Chondrocyte (in vitro differentiated cells): ENCODE results near the gene GCNT1. TPM values are rescaled to one million over a fixed set of nuclear protein-coding genes. Genes with fewer than 3 reads are reported as not detected.

Source experiments
- DNase-seq: peaks from one replicate; pipeline ENCODE4 v3.0.0; 2021; ENCODE audit warnings: mixed read lengths, low spot score
- H3K27ac Mint-ChIP-seq: one replicate; pipeline ENCODE4 v1.8.0; 2021; ENCODE audit warnings: mild to moderate bottlenecking, moderate library complexity, mixed read lengths; ENCODE audit not compliant: unreplicated experiment
- H3K27me3 Mint-ChIP-seq: 2 replicates; pipeline ENCODE4 v1.8.0; 2021; ENCODE audit warnings: low read depth, mixed read lengths
- H3K36me3 Mint-ChIP-seq: 2 replicates; pipeline ENCODE4 v1.8.0; 2021; ENCODE audit warnings: low read depth, mixed read lengths
- H3K4me1 Mint-ChIP-seq: 2 replicates; pipeline ENCODE4 v1.8.0; 2021; ENCODE audit warnings: low read depth, mild to moderate bottlenecking, mixed read lengths
- H3K4me3 Mint-ChIP-seq: one replicate; pipeline ENCODE4 v1.8.0; 2021; ENCODE audit warnings: mild to moderate bottlenecking, moderate library complexity, mixed read lengths; ENCODE audit not compliant: unreplicated experiment
- H3K9me3 Mint-ChIP-seq: 2 replicates; pipeline ENCODE4 v1.8.0; 2021; ENCODE audit warnings: low read depth, mixed read lengths
- CTCF ChIP-seq: fragments of 200-600 bp; sonication (generic); IDR thresholded peaks from 2 replicates; pipeline ENCODE4 v1.5.0; 2021; ENCODE audit warnings: antibody characterized with exemption, mild to moderate bottlenecking, moderate library complexity
- total RNA-seq: library from RNA; stranded (reverse); gene quantifications from 3 replicates; pipeline ENCODE4 v1.2.1, GENCODE V29; 2021

GCNT1 gene
- total RNA-seq, 1 donor from 2014 or later, result 11.0 TPM

DNA sequence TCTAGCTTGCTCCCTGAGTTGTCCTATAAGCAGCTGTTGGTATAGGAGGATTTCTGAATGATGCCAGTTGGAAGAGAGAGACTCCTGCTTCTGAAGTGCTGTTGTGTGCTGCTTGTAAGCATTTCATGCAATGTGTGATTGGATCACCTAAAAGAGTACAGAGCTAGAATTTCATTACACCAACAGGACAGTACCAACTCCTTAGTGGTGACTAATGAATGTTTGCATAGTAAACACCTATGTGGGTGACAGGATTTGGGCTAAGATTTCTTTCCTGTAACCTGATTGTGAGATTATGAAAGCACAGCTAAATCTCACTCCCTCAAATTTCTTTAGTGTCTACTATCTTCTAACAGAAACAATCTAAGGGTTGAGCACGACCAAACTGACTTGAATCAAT is 67.0 kb downstream of the GCNT1 start:
- Mint-ChIP-seq H3K9me3 (no peaks in the 10 kb centered on the region), H3K4me3 (no peak overlapping the region), H3K4me1 (peaks cover 30% of the 10 kb centered on the region), H3K27ac (no peak overlapping the region), H3K36me3 (peaks cover 2% of the 10 kb centered on the region), H3K27me3 (no peaks in the 10 kb centered on the region)
- DNase-seq, result no peak
- TF ChIP-seq CTCF, result no peak

DNA sequence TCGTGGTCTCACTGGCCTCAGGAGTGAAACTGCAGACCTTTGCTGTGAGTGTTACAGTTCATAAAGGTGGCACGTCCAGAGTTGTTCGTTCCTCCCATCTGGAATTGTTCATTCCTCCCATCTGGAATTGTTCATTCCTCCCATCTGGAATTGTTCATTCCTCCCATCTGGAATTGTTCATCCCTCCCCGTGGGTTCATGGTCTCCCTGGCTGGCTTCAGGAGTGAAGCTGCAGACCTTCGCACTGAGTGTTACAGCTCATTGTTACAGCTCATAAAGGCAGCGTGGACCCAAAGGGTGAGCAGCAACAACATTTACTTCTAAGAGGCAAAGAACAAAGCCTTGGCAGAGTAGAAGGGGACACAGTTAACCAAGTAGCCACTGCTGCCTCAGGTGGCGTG is 69.1 kb downstream of the GCNT1 start:
- Mint-ChIP-seq H3K4me3 (no peak overlapping the region), H3K27me3 (no peaks in the 10 kb centered on the region), H3K36me3 (peaks cover 2% of the 10 kb centered on the region), H3K27ac (no peak overlapping the region), H3K4me1 (peaks cover 27% of the 10 kb centered on the region), H3K9me3 (no peaks in the 10 kb centered on the region)
- no peak for TF ChIP-seq CTCF
- no peak for DNase-seq

DNA sequence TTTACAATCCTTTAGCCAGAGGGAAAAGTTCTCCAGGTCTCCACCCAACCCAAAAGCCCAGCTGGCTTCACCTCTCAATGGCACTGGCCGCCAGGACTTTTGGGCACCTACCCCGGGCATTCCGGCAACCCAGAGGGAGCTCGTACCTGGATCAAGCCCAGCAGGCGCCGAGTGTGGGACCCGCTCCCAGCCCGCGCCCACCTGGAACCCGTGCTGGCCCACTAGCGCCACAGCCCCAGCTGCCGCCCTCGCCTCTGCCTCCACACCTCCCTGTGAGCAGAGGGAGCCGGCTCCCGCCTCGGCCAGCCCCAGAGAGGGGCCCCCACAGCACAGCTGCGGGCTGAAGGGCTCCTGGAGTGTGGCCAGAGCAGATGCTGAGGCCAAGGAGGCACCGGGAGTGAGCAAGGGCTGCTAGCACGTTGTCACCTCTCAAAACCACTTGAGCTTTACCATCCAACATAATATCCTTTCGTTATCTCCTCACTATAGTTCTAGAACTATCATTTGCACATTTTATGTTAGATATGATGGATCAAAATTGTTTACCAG is 69.7 kb downstream of the GCNT1 start:
- no peak for TF ChIP-seq CTCF
- no peaks in the 10 kb centered on the region for H3K27me3 Mint-ChIP-seq
- H3K4me3 Mint-ChIP-seq, result no peak overlapping the region
- no peak for DNase-seq
- H3K36me3 Mint-ChIP-seq, result peaks cover 2% of the 10 kb centered on the region
- H3K27ac Mint-ChIP-seq, result no peak overlapping the region
- no peaks in the 10 kb centered on the region for H3K9me3 Mint-ChIP-seq
- H3K4me1 Mint-ChIP-seq, result peaks cover 33% of the 10 kb centered on the region

DNA sequence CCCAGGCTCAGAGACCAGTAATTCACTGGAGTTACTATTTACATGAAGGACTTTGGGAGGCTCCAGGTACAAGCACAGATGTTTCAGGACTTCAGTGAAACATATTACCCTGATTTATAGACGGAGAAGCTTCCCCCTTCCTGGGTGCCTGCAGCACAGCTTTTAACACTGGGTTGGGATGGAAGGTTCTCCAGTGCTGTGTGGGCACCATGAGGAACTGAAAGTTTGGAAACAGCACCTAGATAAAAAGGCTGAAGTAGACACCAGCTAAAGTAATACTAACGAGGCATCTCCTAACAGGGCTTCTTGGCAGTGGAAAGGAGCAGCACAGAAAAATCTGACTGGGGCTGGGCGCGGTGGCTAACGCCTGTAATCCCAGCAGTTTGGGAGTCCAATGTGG is 70.7 kb downstream of the GCNT1 start:
- no peak overlapping the region for H3K27ac Mint-ChIP-seq
- H3K27me3 Mint-ChIP-seq, result no peaks in the 10 kb centered on the region
- DNase-seq, result no peak
- H3K9me3 Mint-ChIP-seq, result no peaks in the 10 kb centered on the region
- H3K4me1 Mint-ChIP-seq, result peaks cover 42% of the 10 kb centered on the region
- peaks cover 2% of the 10 kb centered on the region for H3K36me3 Mint-ChIP-seq
- TF ChIP-seq CTCF, result no peak
- H3K4me3 Mint-ChIP-seq, result no peak overlapping the region

DNA sequence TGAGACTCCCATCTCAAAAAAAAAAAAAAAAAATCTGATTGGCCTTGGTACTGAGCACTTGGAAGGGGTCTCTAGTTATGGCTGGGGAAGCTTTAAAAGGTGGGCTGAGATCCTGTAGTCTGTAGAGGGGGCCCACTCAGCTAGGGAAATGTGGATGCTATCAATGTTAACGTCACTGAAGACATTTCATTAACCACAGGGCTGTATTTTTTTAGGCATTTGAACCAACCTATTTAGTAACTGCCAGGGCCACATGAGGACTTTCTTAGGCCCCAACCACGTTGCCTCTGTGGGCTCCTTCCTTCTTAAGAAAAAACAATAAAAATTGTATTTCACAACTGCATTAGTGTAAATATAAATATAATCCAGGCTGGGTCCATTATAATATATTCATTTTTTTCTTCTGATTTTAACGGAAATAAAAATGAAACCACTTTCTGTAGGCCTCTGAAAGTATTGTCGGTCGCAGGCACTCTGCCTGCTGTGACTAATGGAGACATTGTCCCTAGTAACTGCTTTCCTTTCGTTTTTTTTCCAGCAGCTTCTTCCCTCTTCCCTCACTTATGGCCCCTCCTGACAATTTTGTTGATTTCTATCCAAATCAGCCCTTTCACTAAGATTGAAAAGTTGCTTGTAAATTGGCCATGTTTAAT is 71.6 kb downstream of the GCNT1 start:
- TF ChIP-seq CTCF, result no peak
- no peaks in the 10 kb centered on the region for H3K9me3 Mint-ChIP-seq
- H3K36me3 Mint-ChIP-seq, result peaks cover 2% of the 10 kb centered on the region
- H3K4me1 Mint-ChIP-seq, result peaks cover 43% of the 10 kb centered on the region
- H3K4me3 Mint-ChIP-seq, result no peak overlapping the region
- no peaks in the 10 kb centered on the region for H3K27me3 Mint-ChIP-seq
- no peak overlapping the region for H3K27ac Mint-ChIP-seq
- no peak for DNase-seq
